Activated CD8-positive, alpha-beta memory T cell treated with anti-CD3 and anti-CD28 coated beads, Interleukin-2, amount 10 ng/mL, durations not matched to agents 7 days and 5 days (primary cell): ENCODE data around the gene NCKAP5. TPM values are rescaled to one million over a fixed set of nuclear protein-coding genes. Genes with fewer than 3 reads are reported as not detected.

Experiments used
- ATAC-seq: fragments of 150-1000 bp; cut with Tn5 transposase; one replicate; pipeline ENCODE4 v1.10.0; 2021; ENCODE audit warnings: moderate library complexity
- CTCF ChIA-PET: fragments of 350-600 bp; sonication (Branson Sonifier 250); formaldehyde crosslinking; loops from one replicate; lab custom pipeline; 2021; ENCODE audit warnings: antibody characterized with exemption; lab: Charles Lee
- DNase-seq: peaks from one replicate; pipeline ENCODE4 v3.0.0-alpha.2; 2020
- H3K27ac Mint-ChIP-seq: one replicate; pipeline ENCODE4 v1.8.0; 2021; ENCODE audit warnings: mild to moderate bottlenecking, mixed read lengths
- H3K27me3 Mint-ChIP-seq: one replicate; pipeline ENCODE4 v1.8.0; 2021; ENCODE audit warnings: mixed read lengths
- H3K36me3 Mint-ChIP-seq: one replicate; pipeline ENCODE4 v1.8.0; 2021; ENCODE audit warnings: mild to moderate bottlenecking, mixed read lengths
- H3K4me1 Mint-ChIP-seq: one replicate; pipeline ENCODE4 v1.8.0; 2021; ENCODE audit warnings: mixed read lengths
- H3K4me3 Mint-ChIP-seq: one replicate; pipeline ENCODE4 v1.8.0; 2021; ENCODE audit warnings: mild to moderate bottlenecking, moderate library complexity, mixed read lengths
- H3K9me3 Mint-ChIP-seq: one replicate; pipeline ENCODE4 v1.8.0; 2022; ENCODE audit warnings: low read depth, mixed read lengths
- total RNA-seq, 2 experiments: library from RNA; stranded (reverse); gene quantifications; one replicate each; pipeline ENCODE4 v1.2.3, GENCODE V29; 2021

The NCKAP5 gene
- total RNA-seq, 2 experiments from 2014 or later = not detected

DNA sequence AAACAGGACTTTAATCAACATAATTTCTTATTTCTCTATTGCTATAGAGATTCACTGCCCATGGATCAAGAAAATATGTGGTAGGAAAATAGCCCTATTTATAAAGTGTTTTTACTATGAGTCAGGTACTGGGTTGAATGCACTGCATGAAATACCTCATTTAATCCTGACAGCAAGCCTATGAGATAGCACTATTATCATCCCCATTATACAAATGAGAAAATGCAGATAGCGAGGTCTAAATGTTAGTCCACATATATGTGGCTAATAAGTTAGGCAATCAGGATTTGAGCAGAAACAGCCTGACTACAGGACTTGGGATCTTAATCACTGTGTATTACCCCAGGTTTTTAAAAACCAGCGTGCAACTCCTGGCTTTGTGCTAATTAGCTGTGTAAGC, 889.8 kb downstream of the NCKAP5 start:
- ATAC-seq (no peak), DNase-seq (no peak)
- Mint-ChIP-seq H3K4me1 (no peaks in the 10 kb centered on the region), H3K4me3 (no peak overlapping the region), H3K27me3 (no peaks in the 10 kb centered on the region), H3K9me3 (no peaks in the 10 kb centered on the region), H3K27ac (no peak overlapping the region), H3K36me3 (no peaks in the 10 kb centered on the region)
- CTCF ChIA-PET = no interaction called here

DNA sequence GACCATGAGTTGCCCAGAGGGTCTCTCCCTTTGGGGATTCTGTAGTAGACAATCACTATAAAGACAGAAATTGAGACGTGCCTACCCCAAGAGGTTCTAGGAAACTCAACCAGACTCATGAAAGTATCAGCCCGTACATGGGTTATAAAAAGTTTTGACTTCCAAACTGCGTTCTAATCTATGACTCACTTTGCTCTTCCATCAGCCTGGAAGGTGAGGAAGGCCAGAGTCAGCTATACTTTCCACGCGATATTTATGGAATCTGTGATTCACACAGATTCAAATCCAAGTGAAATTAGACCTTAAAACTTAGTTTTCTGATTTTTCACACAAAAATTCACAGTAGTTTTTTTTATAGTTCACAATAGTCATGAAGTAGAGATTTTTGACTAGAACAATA, 890.6 kb downstream of the NCKAP5 start:
- H3K27me3 Mint-ChIP-seq = peaks cover 2% of the 10 kb centered on the region
- no peaks in the 10 kb centered on the region for H3K9me3 Mint-ChIP-seq
- H3K27ac Mint-ChIP-seq = no peak overlapping the region
- no peak overlapping the region for H3K4me3 Mint-ChIP-seq
- H3K4me1 Mint-ChIP-seq = no peaks in the 10 kb centered on the region
- no peak for DNase-seq
- no peaks in the 10 kb centered on the region for H3K36me3 Mint-ChIP-seq
- no peak for ATAC-seq
- CTCF ChIA-PET = no interaction called here

DNA sequence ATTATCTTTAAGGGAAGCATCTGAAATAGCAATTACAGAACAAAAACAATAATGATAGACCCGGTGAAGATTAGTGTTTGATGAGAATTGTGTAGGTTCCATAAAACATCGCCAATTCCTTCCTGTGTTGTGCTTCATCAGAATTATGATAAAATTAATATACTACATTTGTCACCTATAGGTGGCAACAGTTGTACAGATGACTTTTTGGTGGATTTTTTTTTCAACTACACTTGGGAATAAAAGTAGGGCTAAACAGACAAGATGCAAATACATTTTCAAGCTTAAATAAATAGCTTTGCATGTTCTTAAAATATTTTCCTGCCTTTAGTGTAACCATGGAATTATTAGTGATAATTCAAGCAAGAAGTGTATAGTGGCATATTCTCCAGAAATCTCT, 891.3 kb downstream of the NCKAP5 start:
- Mint-ChIP-seq H3K27me3 (peaks cover 2% of the 10 kb centered on the region), H3K4me3 (no peak overlapping the region)
- ATAC-seq = no peak

DNA sequence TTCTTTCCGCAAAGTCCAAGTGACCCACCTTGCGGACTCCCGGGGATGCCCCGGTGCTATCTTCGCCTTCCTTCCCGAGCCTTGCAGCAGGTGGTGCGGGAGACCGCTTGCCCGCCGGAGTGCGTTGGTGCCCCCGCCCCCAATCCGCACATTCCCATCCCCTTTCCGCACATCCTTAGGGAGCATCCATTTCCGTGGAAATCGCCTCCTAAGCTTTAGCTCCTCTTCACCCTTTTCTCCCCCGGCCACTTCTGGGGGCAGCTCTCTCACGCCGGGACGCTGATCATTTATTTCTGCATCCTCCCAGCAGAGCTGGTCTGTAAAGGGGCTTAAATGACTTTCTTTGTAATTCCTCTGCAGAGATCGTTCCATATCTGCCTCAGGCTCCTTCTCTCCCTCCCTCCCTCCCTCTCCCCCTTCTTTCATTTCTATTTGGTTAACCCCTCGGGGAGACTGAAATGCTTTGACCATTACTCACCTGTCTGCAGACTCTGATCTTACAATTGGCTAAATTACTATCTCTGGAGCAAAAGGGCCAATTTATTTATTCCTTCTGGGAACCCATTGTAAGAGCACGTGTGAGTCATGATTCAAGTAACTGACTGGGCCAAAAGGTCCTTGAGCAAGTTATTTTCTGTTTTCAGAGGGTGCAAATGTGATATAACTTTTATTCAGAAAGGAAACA, 897.0 kb downstream of the NCKAP5 start:
- CTCF ChIA-PET = no interaction called here
- H3K4me1 Mint-ChIP-seq = no peaks in the 10 kb centered on the region
- H3K9me3 Mint-ChIP-seq = no peaks in the 10 kb centered on the region
- ATAC-seq = no peak
- H3K27ac Mint-ChIP-seq = peak overlapping the region; percentile 40
- H3K4me3 Mint-ChIP-seq = no peak overlapping the region
- peaks cover 32% of the 10 kb centered on the region for H3K27me3 Mint-ChIP-seq
- peaks cover 2% of the 10 kb centered on the region for H3K36me3 Mint-ChIP-seq
- DNase-seq = no peak

More for the DNA sequence above, 891.3 kb downstream of the NCKAP5 start:
- no peaks in the 10 kb centered on the region for H3K4me1 Mint-ChIP-seq
- no peaks in the 10 kb centered on the region for H3K9me3 Mint-ChIP-seq
- DNase-seq = no peak
- CTCF ChIA-PET = no interaction called here
- H3K36me3 Mint-ChIP-seq = no peaks in the 10 kb centered on the region
- H3K27ac Mint-ChIP-seq = no peak overlapping the region

DNA sequence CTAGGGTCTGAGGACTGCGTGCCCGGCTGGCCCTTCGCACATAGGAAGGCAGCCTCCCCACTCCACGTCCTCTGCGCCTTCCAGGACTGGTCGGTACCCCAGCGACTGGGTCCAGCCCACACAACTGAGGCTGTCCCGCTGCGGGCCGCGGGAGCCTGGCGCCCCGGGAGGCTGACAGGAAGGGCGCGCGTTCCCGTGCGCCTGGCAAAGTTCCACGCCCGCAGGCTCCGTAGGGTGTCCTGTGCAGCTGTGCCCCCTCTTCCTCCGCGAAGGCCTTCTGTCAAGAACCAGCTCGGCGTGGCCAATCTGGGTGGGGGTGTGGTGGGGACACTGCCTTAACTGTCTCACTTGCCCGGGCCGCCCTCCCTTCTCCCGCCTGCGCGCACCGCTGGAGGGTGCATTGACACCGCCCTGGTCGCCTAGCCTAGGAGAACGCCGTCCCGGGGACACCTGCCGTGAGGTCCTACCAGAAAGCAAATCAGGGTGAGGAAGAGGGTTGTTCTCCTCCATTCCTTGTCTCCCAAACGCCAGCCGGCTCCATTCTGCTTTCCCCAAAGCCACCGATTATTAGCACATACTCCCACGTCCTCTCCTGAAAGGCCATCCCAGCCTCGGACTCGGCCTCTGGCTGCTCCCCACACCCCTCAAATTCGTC, 897.6 kb downstream of the NCKAP5 start:
- H3K27me3 Mint-ChIP-seq = peaks cover 32% of the 10 kb centered on the region
- no peaks in the 10 kb centered on the region for H3K9me3 Mint-ChIP-seq
- peak overlapping the region; percentile 40 for H3K27ac Mint-ChIP-seq

DNA sequence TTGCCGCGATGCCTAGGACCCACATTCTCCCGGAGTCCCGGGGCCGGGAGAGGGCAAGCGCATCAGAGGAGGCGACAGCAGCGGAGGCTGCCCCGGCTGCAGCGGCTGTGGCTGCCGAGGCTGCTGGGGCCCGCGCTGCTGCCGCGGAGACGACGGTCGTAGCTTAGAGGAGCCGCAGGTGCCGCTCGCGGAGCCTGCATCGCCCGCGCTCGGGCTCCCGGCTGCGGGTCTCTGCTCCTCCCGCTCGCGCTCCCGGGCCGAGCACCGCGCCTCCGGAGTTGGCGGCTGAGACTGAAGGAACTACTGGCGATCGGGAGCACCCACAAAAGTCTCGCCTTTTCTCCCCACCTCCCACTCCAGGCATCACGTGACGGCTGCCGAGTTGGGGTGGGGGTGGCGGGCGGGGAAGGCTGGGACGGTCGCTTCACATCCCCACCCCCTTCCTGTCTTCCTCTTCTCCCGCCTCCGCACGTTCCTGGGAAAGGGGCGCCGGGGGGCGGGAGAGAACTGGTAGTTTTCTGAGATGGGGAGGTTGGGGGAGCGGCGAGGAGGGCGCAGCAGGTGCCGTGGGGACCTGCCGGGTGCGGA, 898.3 kb downstream of the NCKAP5 start, which contains the start of gene LYPD1:
TSS of gene LYPD1 (minus strand) at position 298 of the 588 bp plus-strand sequence. CDS start at position 25, 273 bp downstream.
- H3K36me3 Mint-ChIP-seq = peaks cover 2% of the 10 kb centered on the region
- H3K27ac Mint-ChIP-seq = peak within 1 kb of the TSS; percentile 40
- no peak within 1 kb of the TSS for H3K4me3 Mint-ChIP-seq
- no peak for DNase-seq
- H3K4me1 Mint-ChIP-seq = no peaks in the 10 kb centered on the region
- no peak for ATAC-seq
- H3K9me3 Mint-ChIP-seq = no peaks in the 10 kb centered on the region
- peaks cover 32% of the 10 kb centered on the region for H3K27me3 Mint-ChIP-seq
- CTCF ChIA-PET = no interaction called here

More for the DNA sequence above, 897.6 kb downstream of the NCKAP5 start:
- H3K4me1 Mint-ChIP-seq = no peaks in the 10 kb centered on the region
- H3K4me3 Mint-ChIP-seq = no peak overlapping the region
- CTCF ChIA-PET = no interaction called here
- ATAC-seq = no peak
- DNase-seq = no peak
- H3K36me3 Mint-ChIP-seq = peaks cover 2% of the 10 kb centered on the region

DNA sequence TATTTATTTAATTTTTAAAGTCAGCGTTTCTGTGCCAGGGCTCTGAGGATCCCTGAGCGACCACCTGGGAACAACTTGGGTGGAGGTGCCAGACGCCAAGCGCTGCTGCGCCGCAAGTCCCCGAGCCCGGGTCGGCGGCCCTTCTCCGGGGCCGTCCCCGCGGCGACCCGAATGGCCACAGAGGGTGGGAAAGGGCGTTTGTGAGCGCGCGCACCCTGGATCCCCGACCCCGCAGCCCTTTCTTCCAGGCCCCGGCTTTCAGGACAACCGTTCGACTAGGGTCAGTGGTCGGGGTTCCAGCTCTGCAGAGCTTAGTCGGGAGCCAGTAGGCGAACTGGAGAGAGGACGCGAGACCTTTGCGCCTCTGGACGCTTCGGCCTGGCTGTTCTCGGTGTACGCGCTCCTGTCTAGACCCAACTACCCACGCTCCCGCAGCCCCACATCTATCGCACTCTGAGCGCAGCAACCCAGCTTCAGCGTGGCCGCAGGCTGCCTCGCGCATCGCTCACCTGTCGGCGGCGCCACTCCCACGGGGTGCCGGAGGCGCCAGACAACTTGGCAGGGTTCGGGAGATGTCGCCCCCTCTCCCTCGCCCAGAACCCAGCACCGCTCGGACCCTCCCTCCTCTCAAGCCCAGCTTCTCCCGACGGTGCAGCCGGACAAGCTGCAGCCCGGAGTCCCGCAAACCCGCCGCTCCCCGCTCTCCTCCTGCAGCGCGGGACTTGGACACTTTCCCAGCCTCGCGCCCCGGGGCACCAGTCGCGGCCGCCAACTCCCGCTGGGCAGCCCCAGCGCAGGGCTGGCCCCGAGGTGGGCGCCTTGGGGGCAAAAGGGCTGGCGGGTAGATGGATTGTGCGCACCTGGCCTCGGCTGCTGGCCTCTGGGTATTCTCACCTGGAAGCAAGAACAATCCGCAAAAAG, 899.0 kb downstream of the NCKAP5 start:
- no peak for DNase-seq
- peaks cover 2% of the 10 kb centered on the region for H3K36me3 Mint-ChIP-seq
- no peaks in the 10 kb centered on the region for H3K4me1 Mint-ChIP-seq
- no peaks in the 10 kb centered on the region for H3K9me3 Mint-ChIP-seq
- peaks cover 32% of the 10 kb centered on the region for H3K27me3 Mint-ChIP-seq
- no peak for ATAC-seq
- H3K4me3 Mint-ChIP-seq = no peak overlapping the region
- H3K27ac Mint-ChIP-seq = no peak overlapping the region
- CTCF ChIA-PET = no interaction called here

DNA sequence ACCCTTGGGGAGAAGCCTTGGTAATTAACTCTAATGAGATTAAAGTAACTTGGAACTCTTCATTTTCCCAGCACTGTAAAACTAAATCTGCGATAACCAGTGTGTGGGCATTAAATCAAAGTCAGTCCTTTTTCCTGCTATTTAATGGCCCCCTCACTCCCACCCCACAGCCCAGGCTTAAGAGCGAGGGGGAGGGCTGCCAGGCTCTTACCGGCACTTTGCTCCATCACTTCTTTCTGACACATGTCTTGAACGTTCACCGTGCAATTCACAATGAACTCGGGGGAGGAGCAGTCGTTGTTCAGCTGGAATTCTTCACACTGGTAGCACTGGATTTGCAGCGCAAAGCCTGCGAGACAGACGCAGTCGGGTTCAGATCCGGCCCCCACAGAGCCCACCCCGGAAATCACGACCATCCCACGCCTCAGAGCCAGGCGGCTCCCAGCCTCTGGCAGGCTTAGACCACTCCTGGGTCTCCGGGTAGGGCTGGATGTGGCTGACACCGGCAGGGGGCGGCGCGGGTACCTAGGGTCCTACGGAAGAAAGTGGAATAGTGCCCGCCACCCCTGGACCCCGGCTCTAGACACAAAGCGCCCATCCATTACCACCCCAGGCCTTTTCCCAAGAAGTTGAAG, 900.0 kb downstream of the NCKAP5 start:
- no peak overlapping the region for H3K27ac Mint-ChIP-seq
- H3K9me3 Mint-ChIP-seq = no peaks in the 10 kb centered on the region
- no peak for DNase-seq
- CTCF ChIA-PET = no interaction called here
- H3K4me1 Mint-ChIP-seq = no peaks in the 10 kb centered on the region
- H3K4me3 Mint-ChIP-seq = no peak overlapping the region
- ATAC-seq = no peak
- peaks cover 32% of the 10 kb centered on the region for H3K27me3 Mint-ChIP-seq
- H3K36me3 Mint-ChIP-seq = peaks cover 2% of the 10 kb centered on the region

DNA sequence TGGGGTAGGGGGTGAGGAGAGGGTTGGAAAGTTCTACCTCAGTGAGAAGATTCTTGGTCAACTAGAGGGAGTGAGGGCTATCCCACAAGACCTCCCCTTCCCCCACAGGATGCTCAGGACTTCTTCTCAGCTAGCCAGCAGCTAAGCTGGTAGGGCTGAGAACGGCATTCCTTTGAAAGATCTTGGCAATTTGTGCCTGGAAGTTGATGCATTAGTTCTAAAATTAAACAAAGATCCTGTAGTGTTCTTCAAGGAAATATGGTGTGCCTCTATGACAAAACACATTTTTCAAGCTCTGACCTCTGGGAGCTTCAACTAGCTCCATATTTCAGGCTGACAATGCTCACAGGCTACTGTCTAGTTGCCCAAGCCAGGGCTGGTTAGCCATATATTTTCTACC, 900.6 kb downstream of the NCKAP5 start:
- Mint-ChIP-seq H3K4me1 (no peaks in the 10 kb centered on the region), H3K27me3 (peaks cover 30% of the 10 kb centered on the region), H3K9me3 (no peaks in the 10 kb centered on the region), H3K36me3 (peaks cover 2% of the 10 kb centered on the region), H3K27ac (no peak overlapping the region), H3K4me3 (no peak overlapping the region)
- ATAC-seq = no peak
- CTCF ChIA-PET = no interaction called here
- no peak for DNase-seq

DNA sequence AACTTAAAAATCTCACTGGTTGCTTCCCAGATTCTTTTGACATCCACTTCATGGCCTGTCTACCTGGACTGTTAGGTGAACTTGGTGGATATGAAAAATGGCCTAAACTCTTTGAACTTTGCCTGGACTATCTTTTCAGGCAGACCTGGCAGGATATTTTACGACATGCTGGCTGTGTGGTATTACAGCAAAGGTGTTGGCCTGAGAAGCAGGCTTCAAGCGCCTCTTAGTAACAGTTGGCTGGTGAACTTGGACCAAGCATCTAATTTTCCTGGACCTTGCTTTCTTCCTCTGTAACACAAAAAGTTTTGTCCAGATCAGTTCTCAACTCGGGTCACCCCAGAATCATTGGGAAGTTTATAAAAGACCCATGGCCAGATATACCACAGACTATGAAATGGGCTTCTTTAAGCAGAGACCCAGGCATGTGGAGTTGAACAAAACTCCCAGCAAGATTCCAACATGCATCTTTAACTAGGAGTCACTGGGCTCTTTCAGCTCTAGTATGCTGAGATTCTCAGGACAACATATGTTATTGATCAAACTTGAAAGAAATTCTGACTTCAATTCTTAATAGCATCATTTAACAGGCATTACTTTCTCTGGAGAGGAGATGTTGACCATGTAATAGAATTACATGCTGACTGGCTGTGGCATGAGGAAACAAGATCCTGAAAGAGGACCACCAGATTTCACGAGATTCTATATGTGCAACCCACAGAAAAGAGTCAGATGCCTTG, 902.7 kb downstream of the NCKAP5 start:
- peaks cover 20% of the 10 kb centered on the region for H3K27me3 Mint-ChIP-seq
- no peaks in the 10 kb centered on the region for H3K36me3 Mint-ChIP-seq
- no peak overlapping the region for H3K27ac Mint-ChIP-seq
- H3K9me3 Mint-ChIP-seq = no peaks in the 10 kb centered on the region
- CTCF ChIA-PET = no interaction called here
- no peak for ATAC-seq
- no peak overlapping the region for H3K4me3 Mint-ChIP-seq
- H3K4me1 Mint-ChIP-seq = no peaks in the 10 kb centered on the region
- no peak for DNase-seq

DNA sequence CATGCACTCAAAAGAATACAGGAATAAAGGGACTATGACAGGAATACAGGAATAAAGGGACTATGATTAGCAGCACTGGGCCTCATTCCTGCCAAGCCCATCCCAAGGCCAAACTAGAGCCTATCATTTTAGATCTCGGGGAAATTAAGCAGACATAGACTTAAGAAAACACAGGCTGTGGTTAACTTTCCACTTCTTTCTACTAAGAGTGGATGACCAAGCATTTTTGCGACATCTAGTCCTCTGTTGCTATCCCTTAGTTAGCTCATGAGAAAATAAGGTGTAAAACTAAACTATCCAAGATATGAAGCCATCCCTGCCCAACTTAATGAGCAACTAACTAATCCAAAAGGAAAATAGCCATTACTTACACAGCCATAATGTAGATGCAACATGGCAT, 904.2 kb downstream of the NCKAP5 start:
- no peaks in the 10 kb centered on the region for H3K36me3 Mint-ChIP-seq
- ATAC-seq = no peak
- peaks cover 16% of the 10 kb centered on the region for H3K27me3 Mint-ChIP-seq
- DNase-seq = no peak
- CTCF ChIA-PET = no interaction called here
- H3K4me3 Mint-ChIP-seq = no peak overlapping the region
- H3K4me1 Mint-ChIP-seq = no peaks in the 10 kb centered on the region
- no peak overlapping the region for H3K27ac Mint-ChIP-seq
- no peaks in the 10 kb centered on the region for H3K9me3 Mint-ChIP-seq

DNA sequence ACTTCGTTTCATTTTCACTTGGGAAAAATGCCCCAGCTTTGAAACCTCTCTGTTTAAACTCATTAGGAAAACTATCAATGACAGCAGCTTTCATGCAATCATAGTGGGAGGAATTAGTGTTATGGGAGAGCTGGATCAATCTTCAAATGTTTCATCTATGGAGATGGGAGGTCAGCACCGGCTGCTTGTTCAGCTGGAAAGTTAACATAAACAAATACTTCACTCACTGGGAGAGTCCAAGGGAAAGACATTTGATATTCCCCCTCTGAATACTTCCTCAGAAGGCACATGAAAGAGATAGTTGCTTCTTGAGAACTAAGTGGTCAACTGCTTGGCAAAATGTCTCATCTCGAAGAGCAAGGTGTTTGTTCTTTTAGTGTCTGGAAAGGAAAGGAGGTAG, 905.5 kb downstream of the NCKAP5 start:
- H3K27me3 Mint-ChIP-seq = peaks cover 4% of the 10 kb centered on the region
- H3K36me3 Mint-ChIP-seq = no peaks in the 10 kb centered on the region
- DNase-seq (no peak), ATAC-seq (no peak)
- H3K4me3 Mint-ChIP-seq = no peak overlapping the region
- no peaks in the 10 kb centered on the region for H3K9me3 Mint-ChIP-seq
- H3K27ac Mint-ChIP-seq = no peak overlapping the region
- H3K4me1 Mint-ChIP-seq = no peaks in the 10 kb centered on the region
- CTCF ChIA-PET = no interaction called here
